HepG2 (cell line): ENCODE measurements around the gene TMEM130. TPM values are rescaled to one million over a fixed set of nuclear protein-coding genes. Genes with fewer than 3 reads are reported as not detected.

Experiments
- ATAC-seq: fragments of 200-7000 bp; cut with Tn5 transposase; 3 replicates; pipeline ENCODE4 v1.9.1; 2020; ENCODE audit warnings: mild to moderate bottlenecking, moderate library complexity
- BruUV-seq: library from RNA; stranded (reverse); fragments of 400-500 nt; replicated peaks from 2 replicates; lab custom pipeline; 2021; lab: Mats Ljungman, UMichigan
- CTCF ChIA-PET: fragments of 300-600 bp; formaldehyde crosslinking; extraction: SDS; loops from one replicate; lab custom pipeline; 2021; ENCODE audit warnings: low total read pairs, inconsistent platforms, low intra/inter-chr PET ratio; lab: Yijun Ruan, JAX
- POLR2A ChIA-PET: fragments of 350-600 bp; sonication (Branson Sonifier 250); formaldehyde crosslinking; loops from one replicate; lab custom pipeline; 2020; ENCODE audit warnings: antibody characterized with exemption, inconsistent platforms; lab: Yijun Ruan, JAX
- DNase-seq: peaks from one replicate; pipeline ENCODE4 v3.0.0-alpha.2; 2015; ENCODE audit warnings: low spot score
- FAIRE-seq: peaks from 3 replicates; lab custom pipeline; 2011; peaks lifted over from hg19 to GRCh38; lab: Jason Lieb, UNC
- H2AFZ ChIP-seq: one replicate; pipeline ENCODE4 v1.6.1; 2011; ENCODE audit warnings: low read length, inconsistent platforms
- H3K27ac ChIP-seq: fragments of 300-600 bp; 3 replicates; pipeline ENCODE4 v1.8.0; 2011; ENCODE audit warnings: mixed run types, mild to moderate bottlenecking, mixed read lengths, low read length, inconsistent platforms; ENCODE audit not compliant: insufficient read depth; ENCODE audit errors: extremely low read length
- H3K27me3 ChIP-seq, 2 experiments: fragments of 200-600 bp in 1 of 2; 2 replicates in 1 of 2; 3 replicates in 1 of 2; pipeline versions ENCODE4 v1.6.0 to v1.8.0; 2011; ENCODE audit warnings: low read length in 2 of 2, mild to moderate bottlenecking in 2 of 2, moderate library complexity in 2 of 2, inconsistent platforms in 1 of 2; ENCODE audit not compliant: insufficient read depth in 2 of 2, control insufficient read depth in 1 of 2
- H3K36me3 ChIP-seq, 2 experiments: fragments of 200-600 bp in 1 of 2; replicated peaks in 1 of 2; 2 replicates in 1 of 2; 3 replicates in 1 of 2; pipeline versions ENCODE4 v1.5.1 to v1.8.0; 2011; ENCODE audit warnings: low read length in 2 of 2, inconsistent platforms in 1 of 2; ENCODE audit not compliant: insufficient read depth in 2 of 2, control insufficient read depth in 1 of 2
- H3K4me1 ChIP-seq: 2 replicates; pipeline ENCODE4 v1.5.1; 2012; ENCODE audit warnings: low read length, inconsistent platforms; ENCODE audit not compliant: insufficient read depth
- H3K4me2 ChIP-seq: 2 replicates; pipeline ENCODE4 v1.6.0; 2011; ENCODE audit warnings: low read depth, low read length, inconsistent platforms
- H3K4me3 ChIP-seq, 3 experiments: fragments of 200-600 bp in 1 of 3; sonication (generic), shearing (Covaris generic) in 1 of 3; replicated peaks in 1 of 3; 2 replicates each; pipeline ENCODE4 v1.5.1; 2011 to 2016; ENCODE audit warnings: low read length in 3 of 3, inconsistent platforms in 2 of 3, low read depth in 2 of 3, mild to moderate bottlenecking in 2 of 3, control low read depth in 1 of 3, mixed read lengths in 1 of 3; ENCODE audit not compliant: insufficient read depth in 1 of 3
- H3K79me2 ChIP-seq: one replicate; pipeline ENCODE4 v1.6.1; 2011; ENCODE audit warnings: low read length, inconsistent platforms; ENCODE audit not compliant: insufficient read depth
- H3K9ac ChIP-seq: 2 replicates; pipeline ENCODE4 v1.6.0; 2011; ENCODE audit warnings: mild to moderate bottlenecking, low read depth, low read length, inconsistent platforms; ENCODE audit not compliant: insufficient read depth
- H3K9me3 ChIP-seq: 2 replicates; pipeline ENCODE4 v1.5.1; 2012; ENCODE audit warnings: mild to moderate bottlenecking, low read length
- H4K20me1 ChIP-seq: 2 replicates; pipeline ENCODE4 v1.6.0; 2011; ENCODE audit warnings: inconsistent platforms, mild to moderate bottlenecking, low read length, moderate library complexity; ENCODE audit not compliant: insufficient read depth
- AHR ChIP-seq: IDR thresholded peaks from 2 replicates; pipeline ENCODE4 v1.6.1; 2018; ENCODE audit warnings: missing genetic modification reagents, missing compliant biosample characterization
- ETS1 ChIP-seq: sonication (generic); formaldehyde crosslinking; IDR thresholded peaks from 2 replicates; pipeline ENCODE4 v1.4.0; 2020; ENCODE audit warnings: missing genetic modification reagents
- HNRNPL ChIP-seq: fragments of 200-400 bp; formaldehyde crosslinking; IDR thresholded peaks from 2 replicates; pipeline ENCODE4 v1.6.1; 2017; ENCODE audit warnings: mild to moderate bottlenecking, low read depth, low read length
- ISX ChIP-seq: sonication (generic); formaldehyde crosslinking; conservative IDR thresholded peaks from 2 replicates; pipeline ENCODE4 v1.5.0; 2020; ENCODE audit warnings: missing genetic modification reagents
- MTERF4 ChIP-seq: sonication (generic); formaldehyde crosslinking; IDR thresholded peaks from 2 replicates; pipeline ENCODE4 v1.8.0; 2023; ENCODE audit warnings: mild to moderate bottlenecking, missing genetic modification reagents
- ZNF317 ChIP-seq: sonication (generic); formaldehyde crosslinking; IDR thresholded peaks from 2 replicates; pipeline ENCODE4 v1.5.0; 2020; ENCODE audit warnings: mild to moderate bottlenecking, missing genetic modification reagents
- ZNF609 ChIP-seq: sonication (generic); formaldehyde crosslinking; IDR thresholded peaks from 2 replicates; pipeline ENCODE4 v1.4.0; 2020; ENCODE audit warnings: mild to moderate bottlenecking, missing genetic modification reagents, borderline replicate concordance
- ZNF800 ChIP-seq: sonication (generic); formaldehyde crosslinking; IDR thresholded peaks from 2 replicates; pipeline ENCODE4 v1.4.0; 2020; ENCODE audit warnings: missing genetic modification reagents
- WGBS: methylation state at CpG from one replicate; pipeline ENCODE4 v1.1.6; 2017; ENCODE audit warnings: low lambda C conversion rate; 5-methylcytosine and 5-hydroxymethylcytosine counted together
- in situ Hi-C: cut with HindIII; loops from 2 replicates; pipeline ENCODE4 v1.10.0; 2017; ENCODE audit warnings: low pct_unique_long_range_greater_than_20kb; ENCODE audit not compliant: extremely low pct_ligation_motif_present
- intact Hi-C: fragments of 100-400 bp; cut with micrococcal nuclease; formaldehyde crosslinking; loops from one replicate; pipeline ENCODE4 v1.10.0; 2022; ENCODE audit not compliant: unreplicated experiment
- polyA plus RNA-seq, 8 experiments: library from polyadenylated mRNA; depleted of rRNA in 3 of 8; stranded (reverse) in 7 of 8; unstranded in 1 of 8; fragments of >200 nt; fragmentation: Illumina TruSeq in 4 of 8; extraction: Trizol in 4 of 8; gene quantifications; 2 replicates each; pipeline versions ENCODE4 v1.2.1 to v1.2.3, GENCODE V29; 2011 to 2016; ENCODE audit warnings: low read depth in 4 of 8, missing spikeins in 1 of 8, mixed read lengths in 1 of 8; ENCODE audit not compliant: insufficient read depth in 1 of 8
- total RNA-seq, 5 experiments: library from RNA; depleted of rRNA; stranded (reverse); fragments of >200 nt; fragmentation: Illumina TruSeq; extraction: Trizol; gene quantifications; 2 replicates each; pipeline ENCODE4 v1.2.3, GENCODE V29; 2016; ENCODE audit warnings: low read depth in 1 of 5

The TMEM130 gene
- total and polyA plus RNA-seq, 2 of the 13 experiments (the other 11 are each of a cell fraction or from before 2014, with no cell fraction given): not detected

- no peak for ATAC-seq
- Histone ChIP-seq H3K4me1 (peaks cover 35% of the 10 kb centered on the region), H3K36me3 (no peaks in the 10 kb centered on the region), H3K27me3 (peaks cover 0 to 10% of the 10 kb centered on the region in 2 experiments; a peak in 1 of 5 replicates), H3K9ac (no peak overlapping the region), H2AFZ (no peak overlapping the region), H3K4me3 (no peak overlapping the region), H4K20me1 (no peaks in the 10 kb centered on the region), H3K4me2 (no peak overlapping the region), H3K9me3 (no peaks in the 10 kb centered on the region), H3K27ac (no peak overlapping the region), H3K79me2 (no peaks in the 10 kb centered on the region)
- in situ Hi-C loops: no loop called here
- TF ChIP-seq ETS1 (no peak), HNRNPL (0 out of 2 replicates have a peak, but pooled peaks have one; percentile 39)
- ChIA-PET CTCF (no interaction called here), POLR2A (no interaction called here)
- intact Hi-C loops: no loop called here
- WGBS: 64% methylated on average over 29 of the region's 29 CpGs
- BruUV-seq: no TSS peak
- no peak for FAIRE-seq
- DNase-seq: no peak
Measured at GRCh38 chr7:98862716-98863420, 6.9 kb downstream of the TMEM130 start.

- Histone ChIP-seq H3K4me3 (no peak overlapping the region), H3K4me2 (no peak overlapping the region), H3K9me3 (no peaks in the 10 kb centered on the region), H4K20me1 (no peaks in the 10 kb centered on the region), H3K9ac (no peak overlapping the region), H3K36me3 (no peaks in the 10 kb centered on the region), H3K27me3 (peaks cover 0 to 10% of the 10 kb centered on the region in 2 experiments; a peak in 1 of 5 replicates), H3K4me1 (peaks cover 31% of the 10 kb centered on the region), H3K79me2 (no peaks in the 10 kb centered on the region), H2AFZ (no peak overlapping the region), H3K27ac (no peak overlapping the region)
- FAIRE-seq: no peak
- in situ Hi-C loops (no loop called here), intact Hi-C loops (no loop called here)
- WGBS: 12% methylated on average over 4 of the region's 4 CpGs
- no peak for ATAC-seq
- ChIA-PET CTCF (no interaction called here), POLR2A (no interaction called here)
- BruUV-seq: no TSS peak
- DNase-seq: no peak
- TF ChIP-seq ZNF317 (CRISPR knock-in tag): no peak
- TF ChIP-seq MTERF4 (CRISPR knock-in tag): no peak
- TF ChIP-seq ZNF609 (CRISPR knock-in tag): no peak
- no peak for TF ChIP-seq ZNF800 (CRISPR knock-in tag)
- no peak for TF ChIP-seq ISX (CRISPR knock-in tag)
- no peak for TF ChIP-seq AHR (CRISPR knock-in tag)
Measured at GRCh38 chr7:98862203-98862602, 7.6 kb downstream of the TMEM130 start.
